ENCODE results near the gene VWCE. TPM values are rescaled to one million over a fixed set of nuclear protein-coding genes. Genes with fewer than 3 reads are reported as not detected.
A peak's percentile ranks its signal among the peaks of the same experiment; 100 is the strongest.

VWCE gene
- total and polyA plus RNA-seq, 10 of the 15 experiments (the other 5 are each of a cell fraction or from before 2014, with no cell fraction given): 0.10 to 4.9 (median 2.4) TPM

GRCh38 chr11:61336171-61336935 is 41.2 kb upstream of the VWCE start (continued):
- peak; percentile 75 for TF ChIP-seq ELK1 (IDR thresholded peaks at IDR 0.05; ENCODE audit: low read depth, low read length)
- TF ChIP-seq RB1 (IDR thresholded peaks at IDR 0.05; ENCODE audit: borderline replicate concordance): no peak; the same call in 1 of the 2 replicates
- no peak for TF ChIP-seq MEF2B (IDR thresholded peaks at IDR 0.05; ENCODE audit: partially characterized antibody, poor library complexity, severe bottlenecking)
- no peak for TF ChIP-seq ZSCAN29 (IDR thresholded peaks at IDR 0.05)
- TF ChIP-seq NKRF (conservative IDR thresholded peaks at IDR 0.05): no peak
- no peak for TF ChIP-seq RAD51 (IDR thresholded peaks at IDR 0.05)
- TF ChIP-seq RBBP5 (conservative IDR thresholded peaks at IDR 0.05): no peak
- no peak for TF ChIP-seq POLR2AphosphoS5 (IDR thresholded peaks at IDR 0.05; ENCODE audit: low read length)
- TF ChIP-seq SUZ12 (IDR thresholded peaks at IDR 0.05; ENCODE audit: unreplicated experiment): no peak
- no peak for TF ChIP-seq MEF2A (IDR thresholded peaks at IDR 0.05; ENCODE audit: insufficient read depth, low read depth, low read length)
- TF ChIP-seq POU2F2 (IDR thresholded peaks at IDR 0.05; ENCODE audit: borderline replicate concordance, low read depth, low read length): no peak; the same call in 2 of the 3 replicates
- TF ChIP-seq IKZF1 (conservative IDR thresholded peaks at IDR 0.05): no peak
- peak in 1 of 2 experiments; percentile 21; a peak in 1 of 4 replicates for TF ChIP-seq SRF (IDR thresholded peaks at IDR 0.05; ENCODE audit: low read depth in 2 of 2, low read length in 2 of 2)
- TF ChIP-seq ZNF24 (IDR thresholded peaks at IDR 0.05): 0 out of 2 replicates have a peak, but pooled peaks have one; percentile 21
- no peak for TF ChIP-seq IKZF2 (IDR thresholded peaks at IDR 0.05)
- TF ChIP-seq KDM1A (IDR thresholded peaks at IDR 0.05; ENCODE audit: borderline replicate concordance): no peak
- 0 out of 2 replicates have a peak, but pooled peaks have one; percentile 35 for TF ChIP-seq HDGF (IDR thresholded peaks at IDR 0.05)
- 0 out of 2 replicates have a peak, but pooled peaks have one; percentile 54 for TF ChIP-seq ZNF592 (IDR thresholded peaks at IDR 0.05)
- TF ChIP-seq NRF1 (conservative IDR thresholded peaks at IDR 0.05; ENCODE audit: low read depth, low read length): no peak
- TF ChIP-seq YY1 (IDR thresholded peaks at IDR 0.05; ENCODE audit: low read depth, low read length): peak; percentile 86
- TF ChIP-seq CREM (IDR thresholded peaks at IDR 0.05; ENCODE audit: low read depth): no peak
- TF ChIP-seq ZBED1 (IDR thresholded peaks at IDR 0.05; ENCODE audit: borderline replicate concordance): no peak
- TF ChIP-seq RFX5 (IDR thresholded peaks at IDR 0.05; ENCODE audit: low read depth, low read length): no peak
- no peak for TF ChIP-seq IRF4 (IDR thresholded peaks at IDR 0.05; ENCODE audit: low read depth, low read length)
- TF ChIP-seq RAD21 (IDR thresholded peaks at IDR 0.05; ENCODE audit: insufficient read depth, low read depth, low read length): peak; percentile 95
- no peak for TF ChIP-seq SREBF2 (IDR thresholded peaks at IDR 0.05; ENCODE audit: low read length)
